Stimulated activated CD8-positive, alpha-beta memory T cell treated with anti-CD3 and anti-CD28 coated beads, Interleukin-12 subunit alpha, Interleukin-12 subunit beta, amount 100 ng/mL, for 1 hour (primary cell): ENCODE data around the gene PTPN12.
A peak's percentile ranks its signal among the peaks of the same experiment; 100 is the strongest.
"Not testable (repeated sequence)": the region's sequence is repeated elsewhere in the genome, so short reads cannot be mapped to it uniquely, and the experiment has no call there.

Source experiments
- DNase-seq: peaks from one replicate; pipeline ENCODE4 v3.0.0-alpha.2; 2020; ENCODE audit warnings: low read depth

The PTPN12 gene

DNA sequence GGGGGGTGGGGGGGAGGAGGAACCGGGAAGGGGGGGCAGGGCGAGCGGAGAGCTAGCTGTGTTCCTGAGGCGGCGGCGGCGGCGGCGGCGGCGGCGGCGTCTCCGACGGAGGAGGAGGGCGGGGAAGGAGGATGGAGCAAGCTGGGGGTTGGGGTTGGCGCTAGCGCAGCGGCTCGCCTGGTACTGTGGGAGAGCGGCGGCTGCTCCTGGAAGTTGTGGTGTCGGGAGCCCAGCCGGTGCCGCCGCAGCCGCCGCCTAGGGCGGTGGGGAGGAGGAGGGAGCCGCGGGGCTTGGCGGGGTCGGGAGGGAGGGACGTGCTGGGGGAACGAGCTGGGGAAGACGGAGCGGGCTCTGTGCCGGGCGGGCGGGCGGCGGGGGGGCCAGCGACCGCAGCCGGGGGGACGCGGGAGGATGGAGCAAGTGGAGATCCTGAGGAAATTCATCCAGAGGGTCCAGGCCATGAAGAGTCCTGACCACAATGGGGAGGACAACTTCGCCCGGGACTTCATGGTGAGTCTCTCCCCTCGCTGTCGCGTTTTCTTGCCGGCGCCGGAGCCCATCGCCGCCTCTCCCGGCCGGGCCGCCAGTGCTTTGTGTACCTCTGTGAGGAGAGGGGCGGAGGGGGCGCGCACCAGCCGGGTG, at the start of gene PTPN12:
Gene PTPN12, plus strand, starts transcription at position 160 of the 642 bp plus-strand sequence. Its CDS starts 252 bp downstream, at position 412.
- peak; percentile 22 for DNase-seq

DNA sequence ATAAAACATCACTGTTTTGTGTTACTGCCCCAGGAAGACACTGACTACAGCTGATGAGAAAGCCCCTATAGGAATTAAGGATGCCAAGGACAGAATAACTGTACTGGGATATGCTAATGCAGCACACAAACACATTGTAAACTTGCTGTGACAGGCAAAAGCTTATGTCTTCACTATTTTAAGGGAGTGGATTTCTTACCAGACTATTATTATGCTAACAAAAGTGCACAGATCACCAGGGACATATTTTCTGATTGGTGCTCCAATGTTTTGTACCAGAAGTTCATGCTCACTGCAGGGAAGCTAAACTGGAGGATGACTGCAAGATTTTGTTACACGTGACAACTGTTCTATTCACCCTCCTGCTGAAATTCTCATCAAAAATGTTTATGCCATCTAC, 48.1 kb upstream of the PTPN12 start:
- no peak for DNase-seq

DNA sequence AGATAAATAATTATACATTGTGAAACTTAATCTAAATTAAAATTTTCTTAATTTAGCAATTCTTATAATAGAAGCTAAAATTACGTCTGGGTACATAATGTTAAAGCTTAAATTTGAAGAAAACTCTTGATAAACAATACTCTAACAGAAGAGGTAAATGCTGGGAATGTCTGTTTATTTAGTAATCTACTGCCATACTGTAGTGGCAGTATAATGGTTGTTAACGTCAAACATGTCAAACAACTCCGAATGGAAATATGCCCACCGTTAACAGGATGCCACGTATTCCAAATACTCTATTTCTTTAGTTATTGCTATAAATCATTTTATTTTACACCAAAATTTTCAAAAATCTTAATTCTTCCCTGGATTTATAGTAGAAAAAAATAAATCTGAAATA, 40.0 kb upstream of the PTPN12 start:
- no peak for DNase-seq

DNA sequence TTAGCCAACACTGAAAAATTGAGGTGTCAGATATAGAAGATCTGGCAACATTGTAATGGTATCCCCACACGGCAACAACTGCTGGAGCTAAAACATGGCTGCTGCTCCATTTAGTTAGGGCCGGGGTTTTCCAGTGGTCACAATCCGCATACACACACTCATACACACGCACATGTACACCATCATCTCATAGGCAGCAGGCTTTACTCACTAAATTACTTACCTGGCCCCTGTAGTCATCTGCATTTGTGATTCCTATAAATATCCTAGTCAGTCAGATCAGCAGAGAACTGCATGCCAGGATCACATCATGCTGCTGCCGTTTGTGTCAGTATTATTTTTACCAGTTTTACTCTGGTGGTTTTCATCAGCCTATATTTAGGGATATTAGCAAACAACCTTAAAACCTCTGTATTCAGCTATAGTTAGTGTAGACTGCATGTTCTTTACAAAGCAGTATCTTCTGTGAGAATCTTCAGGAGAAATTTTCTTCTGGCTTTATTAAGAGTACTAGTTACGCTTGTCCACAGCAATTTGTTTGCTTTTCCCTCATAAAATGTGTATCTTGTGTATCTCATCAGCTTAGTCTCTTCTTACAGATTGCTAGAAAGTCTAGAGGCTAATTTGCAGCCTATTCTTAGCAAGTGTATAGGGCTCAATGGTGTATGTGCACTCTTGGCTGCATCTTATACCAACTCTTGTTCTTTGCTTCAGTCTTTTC, 38.3 kb upstream of the PTPN12 start:
- DNase-seq, result no peak

DNA sequence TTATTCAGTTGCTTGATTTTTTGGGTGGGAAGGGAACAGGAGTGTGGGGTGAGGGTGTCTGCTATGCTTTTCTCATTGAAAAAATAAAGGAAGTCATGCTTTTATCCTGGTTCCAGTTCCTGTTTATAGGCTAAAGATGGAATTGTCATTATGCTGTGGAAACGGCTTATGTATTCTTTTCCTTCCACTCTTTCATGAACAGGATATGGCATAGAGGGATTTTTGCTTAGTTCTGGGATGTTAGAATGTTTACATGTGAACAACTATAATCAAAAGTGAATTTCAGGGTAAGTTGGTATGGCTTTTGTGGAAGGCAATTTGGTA, 35.9 kb upstream of the PTPN12 start:
- no peak for DNase-seq

DNA sequence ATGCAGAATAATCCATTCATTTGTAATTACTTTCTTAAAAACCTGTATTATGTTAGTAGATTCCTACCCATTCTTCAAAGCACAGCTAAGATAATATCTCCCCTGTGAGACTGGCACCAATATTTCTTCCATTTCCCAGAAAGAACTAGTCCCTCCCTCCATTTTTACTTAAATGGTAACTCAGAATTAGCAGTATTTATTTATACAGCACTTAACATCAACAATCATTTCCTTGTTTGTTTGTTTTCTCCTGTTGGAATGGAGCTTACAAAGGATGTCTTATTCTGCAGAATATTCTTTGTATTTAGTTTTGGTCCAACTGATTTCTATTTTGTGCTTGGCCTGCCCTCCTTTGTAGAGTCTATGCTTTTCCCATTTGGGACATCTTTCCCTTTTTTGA, 32.1 kb upstream of the PTPN12 start:
- no peak for DNase-seq

DNA sequence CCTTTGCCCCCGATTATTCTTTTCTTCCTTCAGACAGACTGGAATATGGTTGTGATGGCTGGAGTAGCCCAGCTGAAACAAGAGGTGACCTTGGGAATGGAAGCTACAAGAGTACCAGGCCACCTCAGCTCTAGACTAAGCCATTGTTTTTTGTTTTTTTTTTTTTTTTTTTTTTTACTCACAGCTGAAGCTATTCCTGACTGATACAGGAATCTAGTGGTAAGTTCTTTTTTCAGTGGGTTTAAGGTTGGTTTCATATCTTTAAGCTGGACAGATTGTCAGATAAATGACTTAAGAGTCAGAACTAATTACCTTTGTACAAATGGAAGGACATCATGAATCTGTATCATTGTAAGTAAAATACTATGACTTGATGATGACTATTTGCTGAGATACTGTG, 30.2 kb upstream of the PTPN12 start:
- no peak for DNase-seq

DNA sequence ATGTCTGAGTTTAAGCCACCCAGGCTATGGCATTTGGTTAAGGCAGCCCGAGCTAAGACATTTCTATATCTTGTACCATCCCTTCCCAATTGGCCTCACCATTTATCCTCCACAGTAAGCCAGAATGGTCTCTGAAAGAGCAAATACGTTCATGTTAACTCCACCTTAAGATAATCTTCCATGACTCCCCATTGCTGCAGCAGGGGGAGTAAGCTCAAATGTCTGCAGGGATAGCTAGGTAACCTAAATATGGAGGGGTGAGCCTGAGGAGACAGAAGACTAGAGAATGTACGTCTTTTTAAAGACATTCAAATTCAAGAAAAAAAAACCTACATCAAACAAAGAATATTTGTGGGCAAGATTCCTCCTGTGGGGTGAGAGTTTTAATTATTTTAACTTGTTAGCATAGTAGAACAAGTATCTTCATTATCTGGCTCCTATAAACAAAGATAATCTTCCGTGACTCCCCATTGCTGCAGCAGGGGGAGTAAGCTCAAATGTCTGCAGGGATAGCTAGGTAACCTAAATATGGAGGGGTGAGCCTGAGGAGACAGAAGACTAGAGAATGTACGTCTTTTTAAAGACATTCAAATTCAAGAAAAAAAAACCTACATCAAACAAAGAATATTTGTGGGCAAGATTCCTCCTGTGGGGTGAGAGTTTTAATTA, 24.0 kb upstream of the PTPN12 start:
- DNase-seq, result not testable (repeated sequence)

DNA sequence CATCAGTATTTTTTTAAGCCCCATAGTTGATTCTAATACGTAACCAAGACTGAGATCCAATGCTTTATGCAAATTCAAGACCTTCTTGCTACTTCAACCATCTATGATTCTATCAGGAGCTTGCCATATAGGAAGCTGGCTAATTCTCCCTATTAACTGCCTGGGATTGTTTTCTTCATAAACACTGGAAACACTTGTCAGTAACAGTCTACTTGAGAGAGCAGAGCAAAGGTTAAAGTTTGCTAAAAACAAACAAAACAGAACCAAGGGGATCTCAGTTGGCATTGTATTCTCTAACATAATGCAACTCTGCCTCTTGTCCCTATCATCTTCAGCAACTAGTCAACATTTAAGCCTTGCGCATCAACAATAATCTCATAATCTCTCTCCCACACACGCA, 21.0 kb upstream of the PTPN12 start:
- no peak for DNase-seq

DNA sequence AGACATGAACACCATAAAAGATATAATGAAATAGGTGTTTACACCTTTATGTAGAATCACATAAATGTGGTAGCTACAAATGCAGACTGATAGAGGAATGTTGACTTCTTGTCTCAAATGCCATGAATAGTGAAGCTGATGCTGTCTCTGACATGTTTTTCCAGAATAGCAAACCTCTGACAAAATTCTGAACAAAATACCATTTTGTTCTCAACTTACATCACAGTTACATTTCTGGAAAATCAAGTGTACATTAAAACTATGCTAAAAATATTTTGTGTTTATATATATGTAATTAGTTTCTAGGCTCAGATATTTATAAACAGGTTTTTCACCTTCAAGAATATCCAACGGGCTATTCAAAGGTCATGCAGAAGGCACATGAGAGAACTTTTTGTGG, 16.8 kb upstream of the PTPN12 start:
- DNase-seq, result no peak

DNA sequence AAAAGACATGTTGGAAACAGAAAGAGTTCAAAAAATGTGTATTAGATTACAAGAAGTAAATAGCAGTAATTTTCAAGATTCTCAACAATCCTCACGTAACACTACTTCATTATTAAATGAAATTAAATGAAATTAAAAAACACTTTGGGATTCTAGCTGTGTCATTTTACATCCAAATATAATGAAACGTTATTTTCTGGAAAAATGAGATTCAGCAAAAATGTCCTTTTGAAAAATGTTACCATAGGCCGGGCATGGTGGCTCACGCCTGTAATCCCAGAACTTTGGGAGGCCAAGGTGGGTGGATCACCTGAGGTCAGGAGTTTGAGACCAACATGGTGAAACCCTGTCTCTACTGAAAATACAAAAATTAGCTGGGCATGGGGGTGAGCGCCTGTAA, 15.6 kb upstream of the PTPN12 start:
- DNase-seq, result not testable (repeated sequence)

DNA sequence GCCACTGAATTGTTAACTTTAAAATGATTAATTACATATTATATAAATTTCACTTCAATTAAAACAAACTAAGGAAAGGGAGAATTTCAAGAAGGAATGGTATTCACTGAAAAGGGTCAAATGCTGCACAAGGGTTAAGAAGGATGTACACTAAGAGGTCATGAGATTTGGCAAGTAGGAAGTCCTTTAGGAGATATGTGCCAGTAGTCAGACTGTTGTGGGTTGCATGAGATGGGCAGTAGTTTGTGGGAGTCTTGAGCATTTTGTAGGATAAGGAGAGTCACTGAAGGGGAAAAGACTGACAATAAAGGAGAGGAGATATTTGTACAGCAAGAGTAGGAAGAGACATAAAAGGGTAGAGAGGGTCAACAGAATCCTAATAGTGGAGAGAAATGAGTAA, 12.4 kb upstream of the PTPN12 start:
- no peak for DNase-seq

DNA sequence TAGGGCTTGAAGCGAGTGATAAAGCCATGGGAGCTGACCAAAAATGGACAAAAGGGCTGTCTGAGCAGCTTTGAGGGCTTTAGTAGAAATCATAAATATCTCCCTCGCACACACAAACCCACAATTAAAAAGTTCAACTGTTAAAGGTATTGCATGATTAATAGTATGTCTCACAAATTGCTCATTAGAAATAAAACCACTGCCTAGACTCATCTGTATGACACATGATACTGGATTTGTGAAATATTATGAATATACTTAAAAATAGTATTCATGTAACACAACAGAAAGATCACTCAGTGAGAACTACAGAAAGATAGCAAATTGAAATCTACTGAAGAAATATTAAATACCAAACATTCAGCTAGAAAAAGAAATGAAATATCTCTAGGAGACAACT, 11.9 kb upstream of the PTPN12 start:
- no peak for DNase-seq

DNA sequence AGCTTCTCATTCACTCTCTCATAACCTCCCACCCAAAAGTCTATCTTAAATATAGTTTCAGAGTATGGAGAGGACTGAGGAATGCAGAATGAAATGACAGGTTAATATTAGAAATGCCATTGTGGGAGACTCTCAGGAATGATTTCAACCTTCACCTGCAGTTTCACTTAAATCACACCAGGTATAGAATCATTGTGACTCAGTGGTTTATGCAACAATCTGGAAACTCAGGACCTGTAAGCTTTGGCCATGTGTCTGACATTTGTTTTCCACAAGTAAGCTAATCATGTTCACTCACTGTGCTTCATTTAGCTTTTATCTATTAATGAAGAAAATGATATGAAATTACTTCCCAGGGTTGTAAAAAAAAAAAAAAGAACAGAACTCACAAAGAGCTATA, 8.7 kb upstream of the PTPN12 start:
- no peak for DNase-seq

DNA sequence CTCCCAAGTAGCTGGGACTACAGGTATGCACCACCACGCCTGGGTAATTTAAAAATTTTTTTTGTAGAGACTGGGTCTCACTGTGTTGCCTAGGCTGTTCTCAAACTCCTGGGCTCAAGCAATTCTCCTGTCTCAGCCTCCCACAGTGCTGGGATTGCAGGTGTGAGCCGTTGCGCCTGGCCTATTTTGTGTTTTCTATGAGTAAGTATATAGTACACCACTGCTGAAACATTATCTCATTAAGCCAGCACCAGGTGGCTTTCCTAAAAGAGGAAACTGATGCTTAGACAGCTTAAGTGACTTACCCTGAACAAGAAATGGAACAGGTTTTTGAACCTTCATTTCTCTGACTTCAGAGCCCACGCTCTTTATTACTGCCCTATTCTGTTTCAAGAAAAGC, 7.8 kb upstream of the PTPN12 start:
- no peak for DNase-seq

DNA sequence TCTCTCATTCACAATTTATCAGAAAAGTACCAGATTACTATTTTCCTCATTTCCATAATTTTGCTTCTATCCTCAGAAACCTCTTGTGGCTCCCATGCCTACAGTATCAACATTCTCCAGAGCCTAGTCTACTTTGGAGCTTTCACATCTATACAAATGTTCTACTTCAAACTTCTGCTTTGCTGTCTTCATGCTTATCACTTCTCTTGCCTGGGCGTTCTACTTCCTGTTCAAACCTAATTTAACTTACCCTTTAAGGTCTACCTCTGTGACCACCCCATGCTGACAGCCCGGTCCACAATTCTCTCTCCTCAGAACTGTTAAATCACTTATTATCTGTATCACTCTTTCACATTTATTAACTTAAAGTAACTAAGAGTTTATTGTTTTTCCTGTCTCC, 6.1 kb upstream of the PTPN12 start:
- DNase-seq, result no peak

DNA sequence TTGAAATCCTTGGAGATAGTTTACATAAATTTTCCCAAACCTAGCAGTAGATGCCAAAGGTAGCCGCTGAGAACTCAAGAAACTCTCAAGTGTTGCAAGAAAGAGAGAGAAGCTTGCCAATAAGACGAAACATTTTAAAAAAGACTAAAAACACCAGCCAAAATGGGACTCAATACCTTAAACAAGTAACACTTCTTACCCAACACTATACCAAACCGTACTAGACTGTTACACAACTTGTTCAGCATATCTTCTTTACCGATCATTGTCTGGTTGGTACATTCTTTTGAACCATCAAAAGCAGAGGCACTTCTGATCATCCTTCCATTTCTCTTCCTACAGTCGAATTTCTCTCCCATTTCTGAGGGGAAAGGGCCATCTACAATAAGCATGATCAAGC, 4.8 kb upstream of the PTPN12 start:
- no peak for DNase-seq

DNA sequence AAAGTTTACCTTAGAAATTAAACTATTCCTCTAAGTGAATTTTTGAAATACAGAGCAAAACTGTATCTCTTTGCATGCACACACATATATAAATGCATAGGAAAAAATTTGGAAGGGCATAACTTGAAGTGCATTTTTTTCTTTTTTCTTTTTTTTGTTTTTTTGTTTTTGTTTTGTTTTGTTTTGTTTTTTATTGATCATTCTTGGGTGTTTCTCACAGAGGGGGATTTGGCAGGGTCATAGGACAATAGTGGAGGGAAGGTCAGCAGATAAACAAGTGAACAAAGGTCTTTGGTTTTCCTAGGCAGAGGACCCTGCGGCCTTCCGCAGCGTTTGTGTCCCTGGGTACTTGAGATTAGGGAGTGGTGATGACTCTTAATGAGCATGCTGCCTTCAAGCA, 4.4 kb upstream of the PTPN12 start:
- not testable (repeated sequence) for DNase-seq

DNA sequence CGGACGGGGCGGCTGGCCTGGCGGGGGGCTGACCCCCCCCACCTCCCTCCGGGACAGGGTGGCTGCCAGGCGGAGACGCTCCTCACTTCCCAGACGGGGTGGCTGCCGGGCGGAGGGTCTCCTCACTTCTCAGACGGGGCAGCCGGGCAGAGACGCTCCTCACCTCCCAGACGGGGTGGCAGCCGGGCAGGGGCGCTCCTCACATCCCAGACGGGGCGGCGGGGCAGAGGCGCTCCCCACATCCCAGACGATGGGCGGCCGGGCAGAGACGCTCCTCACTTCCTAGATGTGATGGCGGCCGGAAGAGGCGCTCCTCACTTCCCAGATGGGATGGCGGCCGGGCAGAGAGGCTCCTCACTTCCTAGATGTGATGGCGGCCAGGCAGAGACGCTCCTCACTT, 3.0 kb upstream of the PTPN12 start:
- not testable (repeated sequence) for DNase-seq

DNA sequence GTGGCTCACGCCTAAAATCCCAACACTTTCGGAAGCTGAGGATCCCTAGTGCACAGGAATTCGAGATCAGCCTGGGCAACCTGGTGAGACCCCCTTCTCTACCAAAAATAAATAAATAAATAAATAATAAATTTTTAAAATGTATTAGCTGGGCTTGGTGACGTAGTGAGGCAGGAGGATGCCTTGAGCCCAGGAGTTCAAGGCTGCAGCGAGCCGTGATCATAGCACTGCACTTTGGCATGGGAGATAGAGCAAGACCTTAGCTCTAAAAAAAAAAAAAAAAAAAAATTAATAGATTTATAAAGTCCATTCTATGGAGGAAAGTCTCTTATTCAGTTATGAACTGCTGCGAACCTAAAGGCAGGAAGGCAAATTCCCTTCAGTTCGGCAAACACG, 1.1 kb upstream of the PTPN12 start:
- no peak for DNase-seq

DNA sequence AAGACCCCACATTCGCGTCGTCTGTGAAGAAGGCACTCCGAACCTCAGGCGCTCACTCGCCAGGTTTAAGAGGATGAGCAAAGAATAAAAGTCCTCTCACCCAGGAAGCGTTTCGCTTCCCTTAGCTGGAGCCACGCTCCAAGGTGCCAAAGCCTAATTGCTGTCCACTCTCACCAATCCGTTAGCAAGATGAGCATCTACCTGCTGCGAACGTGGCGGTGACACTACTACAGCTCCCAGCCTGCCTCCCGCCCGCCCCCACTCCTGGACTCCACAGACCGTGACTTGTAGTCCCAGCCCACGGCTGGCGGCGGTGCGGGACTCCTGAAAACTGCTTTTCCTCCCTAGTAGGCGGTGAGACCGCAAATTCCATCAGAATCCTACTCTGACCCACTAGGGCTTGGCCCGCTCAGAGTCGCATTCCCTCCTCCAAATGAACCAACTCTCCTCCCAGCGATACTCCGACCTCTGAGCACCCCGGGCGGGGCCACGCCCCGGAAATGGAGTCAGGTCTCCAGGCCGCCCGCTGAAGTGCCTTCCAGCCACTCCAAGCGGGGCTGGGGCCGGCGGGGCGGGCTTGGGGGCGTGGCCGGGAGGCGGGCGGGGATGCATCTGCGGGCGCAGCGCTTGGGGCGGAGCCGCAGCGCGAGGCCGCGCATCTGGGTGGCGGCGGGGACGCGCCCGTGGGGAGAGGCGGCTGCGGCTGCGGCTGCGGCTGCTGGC, 521 bp upstream of the PTPN12 start:
- peak; percentile 93 for DNase-seq

DNA sequence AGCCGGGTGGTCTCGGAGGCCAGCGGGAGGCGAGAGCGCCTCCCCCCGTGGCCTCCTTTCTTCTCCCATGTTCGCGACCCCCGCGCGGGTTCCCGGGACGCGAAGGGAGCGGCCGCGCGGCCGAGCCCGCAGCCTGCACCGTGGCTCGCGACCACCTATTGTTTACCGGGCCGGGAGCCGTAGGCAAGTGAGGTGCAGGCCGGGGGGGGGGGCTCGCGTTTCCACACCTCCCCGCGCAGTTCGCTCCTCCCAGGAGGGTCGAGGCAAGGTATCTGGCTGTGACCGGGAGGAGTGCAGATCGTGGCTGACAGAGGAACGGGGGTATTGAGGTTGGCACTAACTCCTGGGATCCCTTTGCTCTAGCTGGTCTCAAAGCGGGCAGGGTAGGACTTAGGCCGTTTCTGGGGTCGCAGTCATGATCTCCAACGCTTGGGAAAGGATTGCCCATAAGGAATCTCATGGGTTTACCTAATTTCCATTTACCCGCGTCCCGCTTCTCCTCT, 734 bp downstream of the PTPN12 start:
- DNase-seq, result no peak
